Measurements from ENCODE around the gene ERH. TPM values are rescaled to one million over a fixed set of nuclear protein-coding genes. Genes with fewer than 3 reads are reported as not detected.
A peak's percentile ranks its signal among the peaks of the same experiment; 100 is the strongest.

Gene ERH
- total RNA-seq, 2 donors from 2014 or later = 215 to 231 TPM

- peaks cover 20 to 33% of the 10 kb centered on the region in 2 donors for H3K36me3 Mint-ChIP-seq (ENCODE audit: insufficient read depth in 2 of 2)
- H3K9me3 Mint-ChIP-seq = peaks cover 3 to 5% of the 10 kb centered on the region in 2 donors
- no peaks in the 10 kb centered on the region for H3K27me3 Mint-ChIP-seq (ENCODE audit: low read depth)
- peaks cover 14% of the 10 kb centered on the region for H3K4me1 Mint-ChIP-seq (ENCODE audit: low read depth)
- H3K4me3 Mint-ChIP-seq = no peak overlapping the region
- DNase-seq = no peak
- H3K27ac Mint-ChIP-seq = no peak overlapping the region
- ATAC-seq (replicated peaks in 1 of 2) = no peak
These were observed 19.8 kb downstream of the ERH start for GRCh38 chr14:69378274-69378673.

DNA sequence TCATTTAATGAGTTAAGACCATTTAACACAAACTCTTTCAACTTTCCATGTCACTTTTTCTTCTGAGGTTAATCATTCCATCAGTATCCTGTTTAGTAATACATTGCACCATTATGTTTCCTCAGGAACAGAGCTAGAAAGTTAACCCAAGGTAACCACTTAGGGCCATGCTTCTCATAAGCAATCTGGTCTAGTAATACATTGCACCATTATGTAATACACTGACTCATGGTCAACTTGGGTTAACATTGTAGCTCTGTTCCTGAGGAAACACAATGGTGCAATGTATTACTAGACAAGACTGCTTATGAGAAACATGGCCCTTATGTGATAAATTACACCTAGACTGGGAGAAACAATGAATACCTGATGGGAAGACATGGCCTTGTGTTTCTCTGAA is 21.7 kb downstream of the ERH start:
- H3K4me1 Mint-ChIP-seq (ENCODE audit: low read depth) = peaks cover 20% of the 10 kb centered on the region
- H3K27ac Mint-ChIP-seq = no peak overlapping the region
- H3K36me3 Mint-ChIP-seq (ENCODE audit: insufficient read depth in 2 of 2) = peaks cover 20 to 28% of the 10 kb centered on the region in 2 donors
- no peaks in the 10 kb centered on the region for H3K27me3 Mint-ChIP-seq (ENCODE audit: low read depth)
- ATAC-seq (replicated peaks in 1 of 2) (no peak), DNase-seq (no peak)
- H3K4me3 Mint-ChIP-seq = no peak overlapping the region
- H3K9me3 Mint-ChIP-seq = peaks cover 3 to 5% of the 10 kb centered on the region in 2 donors

GRCh38 chr14:69375722-69376121 is 22.4 kb downstream of the ERH start:
- Mint-ChIP-seq H3K9me3 (peaks cover 3 to 5% of the 10 kb centered on the region in 2 donors), H3K4me1 (ENCODE audit: low read depth) (peaks cover 20% of the 10 kb centered on the region), H3K27ac (peak overlapping the region; percentile 80), H3K4me3 (no peak overlapping the region), H3K27me3 (ENCODE audit: low read depth) (no peaks in the 10 kb centered on the region), H3K36me3 (ENCODE audit: insufficient read depth in 2 of 2) (peaks cover 20 to 25% of the 10 kb centered on the region in 2 donors)
- ATAC-seq (replicated peaks in 1 of 2) = no peak
- DNase-seq = no peak

- ATAC-seq (replicated peaks in 1 of 2) (no peak), DNase-seq (no peak)
- H3K36me3 Mint-ChIP-seq (ENCODE audit: insufficient read depth in 2 of 2) = peaks cover 18 to 25% of the 10 kb centered on the region in 2 donors
- peaks cover 3 to 5% of the 10 kb centered on the region in 2 donors for H3K9me3 Mint-ChIP-seq
- peaks cover 20% of the 10 kb centered on the region for H3K4me1 Mint-ChIP-seq (ENCODE audit: low read depth)
- peak overlapping the region; percentile 80 for H3K27ac Mint-ChIP-seq
- H3K27me3 Mint-ChIP-seq (ENCODE audit: low read depth) = no peaks in the 10 kb centered on the region
- no peak overlapping the region for H3K4me3 Mint-ChIP-seq
These were observed 22.9 kb downstream of the ERH start for GRCh38 chr14:69375182-69375581.

DNA sequence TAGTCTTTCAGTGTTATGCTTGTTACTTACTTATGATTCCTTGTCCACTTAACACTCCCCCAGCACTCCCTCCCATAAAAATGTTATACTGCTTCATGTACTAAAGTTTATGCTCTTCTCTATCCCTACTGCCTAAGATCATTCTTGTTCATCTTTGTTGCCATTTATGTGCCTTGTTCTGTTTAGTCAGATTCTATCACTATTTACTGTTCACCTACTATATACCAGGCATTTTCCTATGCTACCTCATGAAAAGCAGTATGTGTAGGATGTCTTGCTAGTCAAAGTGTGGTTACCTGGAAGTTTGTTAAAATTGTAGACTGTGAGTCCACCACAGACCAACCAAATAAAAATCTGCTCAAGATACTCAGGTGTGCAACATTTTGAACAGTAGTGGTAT is 23.9 kb downstream of the ERH start:
- no peaks in the 10 kb centered on the region for H3K27me3 Mint-ChIP-seq (ENCODE audit: low read depth)
- H3K36me3 Mint-ChIP-seq (ENCODE audit: insufficient read depth in 2 of 2) = peaks cover 18 to 22% of the 10 kb centered on the region in 2 donors
- H3K4me3 Mint-ChIP-seq = peak overlapping the region in 1 of 2 donors; percentile 0
- peaks cover 20% of the 10 kb centered on the region for H3K4me1 Mint-ChIP-seq (ENCODE audit: low read depth)
- H3K9me3 Mint-ChIP-seq = peaks cover 3 to 5% of the 10 kb centered on the region in 2 donors
- DNase-seq (no peak), ATAC-seq (replicated peaks in 1 of 2) (no peak)
- H3K27ac Mint-ChIP-seq = peak overlapping the region; percentile 13

DNA sequence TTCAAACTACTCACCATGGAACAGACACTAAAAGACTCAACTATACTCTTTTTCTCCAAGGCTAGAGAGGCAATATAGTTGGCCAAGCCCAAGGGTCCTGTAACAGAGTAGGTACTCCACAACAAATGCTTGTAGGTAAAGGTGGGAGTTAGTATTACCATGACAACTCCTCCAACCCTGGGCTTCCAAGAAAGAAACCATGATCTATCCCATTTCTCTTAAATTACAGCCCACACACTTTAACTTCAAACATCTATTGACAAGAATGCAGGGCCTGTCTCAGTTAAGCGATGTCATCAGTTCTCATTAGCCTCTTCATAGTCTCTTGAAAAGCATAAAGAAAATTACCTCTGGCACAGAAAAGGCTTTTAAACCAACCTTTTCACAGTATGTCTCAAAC is 25.0 kb downstream of the ERH start:
- no peak overlapping the region for H3K4me3 Mint-ChIP-seq
- peaks cover 20% of the 10 kb centered on the region for H3K4me1 Mint-ChIP-seq (ENCODE audit: low read depth)
- ATAC-seq (replicated peaks in 1 of 2) (peak; percentile 36 to 62), DNase-seq (no peak)
- peaks cover 3 to 5% of the 10 kb centered on the region in 2 donors for H3K9me3 Mint-ChIP-seq
- peaks cover 15 to 22% of the 10 kb centered on the region in 2 donors for H3K36me3 Mint-ChIP-seq (ENCODE audit: insufficient read depth in 2 of 2)
- H3K27me3 Mint-ChIP-seq (ENCODE audit: low read depth) = no peaks in the 10 kb centered on the region
- peak overlapping the region; percentile 78 for H3K27ac Mint-ChIP-seq

DNA sequence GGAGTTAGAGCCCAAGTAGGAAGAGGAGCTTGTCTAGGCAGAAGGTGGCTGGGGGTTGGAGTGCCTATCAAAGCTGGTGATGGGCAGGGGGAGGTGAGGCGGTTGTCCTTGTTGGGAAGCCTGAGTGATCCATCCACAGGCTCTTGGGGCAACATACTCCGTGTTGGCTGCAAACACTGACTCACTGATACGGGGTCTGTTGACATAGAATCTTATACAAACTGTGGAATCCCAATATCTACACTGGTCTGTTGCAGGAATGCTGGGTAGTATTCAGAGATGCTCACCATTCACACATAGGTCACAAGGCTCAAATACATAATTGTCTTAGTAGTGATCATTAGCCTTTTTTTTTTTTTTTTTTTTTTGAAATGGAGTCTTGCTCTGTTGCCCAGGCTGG is 26.0 kb downstream of the ERH start:
- no peak overlapping the region for H3K27ac Mint-ChIP-seq

DNA sequence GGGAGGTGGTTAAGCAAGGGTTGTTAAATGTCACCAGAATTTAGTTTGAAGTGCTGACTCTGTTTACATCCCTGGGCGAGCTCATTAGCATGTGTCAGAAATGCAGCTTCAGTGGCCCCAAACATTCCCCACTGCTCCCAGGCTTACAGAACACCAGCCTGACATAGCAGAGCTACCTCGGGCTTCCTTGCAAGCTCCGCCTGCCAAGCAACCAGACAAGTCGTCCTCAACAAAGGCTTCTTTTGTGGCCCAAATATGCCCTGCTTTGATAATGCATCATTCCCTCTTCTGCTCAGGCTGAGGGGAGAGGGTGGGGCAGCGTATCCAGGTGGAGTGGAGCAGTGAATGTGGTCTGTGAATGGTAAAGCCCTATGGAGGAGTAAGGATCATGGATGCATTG is 28.0 kb downstream of the ERH start:
- ATAC-seq (replicated peaks in 1 of 2) = no peak
- Mint-ChIP-seq H3K9me3 (no peaks in the 10 kb centered on the region), H3K4me1 (ENCODE audit: low read depth) (peaks cover 20% of the 10 kb centered on the region), H3K4me3 (no peak overlapping the region), H3K27ac (no peak overlapping the region), H3K27me3 (ENCODE audit: low read depth) (no peaks in the 10 kb centered on the region), H3K36me3 (ENCODE audit: insufficient read depth in 2 of 2) (peaks cover under 1 to 1% of the 10 kb centered on the region in 2 donors)
- DNase-seq = no peak

More for the DNA sequence above, 26.0 kb downstream of the ERH start:
- peaks cover 13 to 20% of the 10 kb centered on the region in 2 donors for H3K36me3 Mint-ChIP-seq (ENCODE audit: insufficient read depth in 2 of 2)
- no peak for ATAC-seq (replicated peaks in 1 of 2)
- H3K27me3 Mint-ChIP-seq (ENCODE audit: low read depth) = no peaks in the 10 kb centered on the region
- DNase-seq = no peak
- H3K4me1 Mint-ChIP-seq (ENCODE audit: low read depth) = peaks cover 20% of the 10 kb centered on the region
- H3K4me3 Mint-ChIP-seq = no peak overlapping the region
- peaks cover 3 to 5% of the 10 kb centered on the region in 2 donors for H3K9me3 Mint-ChIP-seq

DNA sequence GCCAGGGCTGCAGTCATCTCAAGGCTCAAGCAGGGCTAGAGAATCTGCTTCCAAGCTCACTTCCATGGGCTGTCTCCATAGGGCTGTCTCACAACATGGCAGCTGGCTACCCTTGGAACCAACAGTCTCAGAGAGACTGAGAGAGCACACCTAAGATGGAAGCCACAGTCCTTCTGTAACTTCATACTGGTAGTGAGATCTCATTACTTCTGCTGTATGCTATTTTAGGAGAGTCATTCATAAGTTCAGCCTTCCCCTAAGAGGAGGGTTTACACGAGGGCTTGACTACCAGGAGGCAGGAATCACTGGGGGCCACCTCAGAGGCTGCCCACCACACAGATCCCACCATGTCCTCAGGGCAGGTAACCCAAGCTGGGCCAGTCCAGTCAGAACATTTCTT is 29.7 kb downstream of the ERH start:
- ATAC-seq (replicated peaks in 1 of 2) (no peak), DNase-seq (no peak)
- Mint-ChIP-seq H3K4me3 (no peak overlapping the region), H3K4me1 (ENCODE audit: low read depth) (peaks cover 7% of the 10 kb centered on the region), H3K27me3 (ENCODE audit: low read depth) (no peaks in the 10 kb centered on the region), H3K9me3 (no peaks in the 10 kb centered on the region), H3K27ac (no peak overlapping the region), H3K36me3 (ENCODE audit: insufficient read depth in 2 of 2) (no peaks in the 10 kb centered on the region)

GRCh38 chr14:69366761-69367160 is 31.3 kb downstream of the ERH start:
- Mint-ChIP-seq H3K27ac (no peak overlapping the region), H3K9me3 (no peaks in the 10 kb centered on the region), H3K4me1 (ENCODE audit: low read depth) (no peaks in the 10 kb centered on the region), H3K27me3 (ENCODE audit: low read depth) (no peaks in the 10 kb centered on the region), H3K36me3 (ENCODE audit: insufficient read depth in 2 of 2) (no peaks in the 10 kb centered on the region), H3K4me3 (no peak overlapping the region)
- DNase-seq (no peak), ATAC-seq (replicated peaks in 1 of 2) (no peak)

GRCh38 chr14:69366069-69366468 is 32.0 kb downstream of the ERH start:
- peaks cover under 1% of the 10 kb centered on the region for H3K4me1 Mint-ChIP-seq (ENCODE audit: low read depth)
- no peaks in the 10 kb centered on the region for H3K9me3 Mint-ChIP-seq
- H3K36me3 Mint-ChIP-seq (ENCODE audit: insufficient read depth in 2 of 2) = no peaks in the 10 kb centered on the region
- ATAC-seq (replicated peaks in 1 of 2) = no peak
- H3K27me3 Mint-ChIP-seq (ENCODE audit: low read depth) = no peaks in the 10 kb centered on the region
- no peak overlapping the region for H3K27ac Mint-ChIP-seq
- no peak overlapping the region for H3K4me3 Mint-ChIP-seq
- no peak for DNase-seq

- H3K4me1 Mint-ChIP-seq (ENCODE audit: low read depth) = peaks cover 14% of the 10 kb centered on the region
- no peak for DNase-seq
- no peak overlapping the region for H3K27ac Mint-ChIP-seq
- no peaks in the 10 kb centered on the region for H3K27me3 Mint-ChIP-seq (ENCODE audit: low read depth)
- H3K36me3 Mint-ChIP-seq (ENCODE audit: insufficient read depth in 2 of 2) = no peaks in the 10 kb centered on the region
- no peak overlapping the region for H3K4me3 Mint-ChIP-seq
- no peaks in the 10 kb centered on the region for H3K9me3 Mint-ChIP-seq
- no peak for ATAC-seq (replicated peaks in 1 of 2)
These were observed 33.7 kb downstream of the ERH start for GRCh38 chr14:69364378-69364777.

GRCh38 chr14:69363964-69364363 is 34.1 kb downstream of the ERH start:
- H3K4me1 Mint-ChIP-seq (ENCODE audit: low read depth) = peaks cover 18% of the 10 kb centered on the region
- DNase-seq (no peak), ATAC-seq (replicated peaks in 1 of 2) (no peak)
- H3K27me3 Mint-ChIP-seq (ENCODE audit: low read depth) = no peaks in the 10 kb centered on the region
- no peak overlapping the region for H3K27ac Mint-ChIP-seq
- no peaks in the 10 kb centered on the region for H3K9me3 Mint-ChIP-seq
- H3K4me3 Mint-ChIP-seq = no peak overlapping the region
- H3K36me3 Mint-ChIP-seq (ENCODE audit: insufficient read depth in 2 of 2) = no peaks in the 10 kb centered on the region

GRCh38 chr14:69363055-69363454 is 35.0 kb downstream of the ERH start:
- DNase-seq (no peak), ATAC-seq (replicated peaks in 1 of 2) (no peak)
- Mint-ChIP-seq H3K9me3 (no peaks in the 10 kb centered on the region), H3K27me3 (ENCODE audit: low read depth) (no peaks in the 10 kb centered on the region), H3K36me3 (ENCODE audit: insufficient read depth in 2 of 2) (no peaks in the 10 kb centered on the region), H3K4me1 (ENCODE audit: low read depth) (peaks cover 27% of the 10 kb centered on the region), H3K27ac (no peak overlapping the region), H3K4me3 (no peak overlapping the region)
